CD14-positive monocyte (primary cell): ENCODE data around the gene PFN1. TPM values are rescaled to one million over a fixed set of nuclear protein-coding genes. Genes with fewer than 3 reads are reported as not detected.

Experiments used
- DNase-seq, 3 donors: peaks; one replicate each; pipeline ENCODE4 v3.0.0-alpha.2; 2011 to 2022
- H2AFZ ChIP-seq: 2 replicates; pipeline ENCODE4 v1.6.0; 2012; ENCODE audit warnings: mild to moderate bottlenecking, low read depth, low read length, inconsistent platforms; ENCODE audit not compliant: insufficient read depth, poor library complexity, severe bottlenecking
- H3K27ac ChIP-seq, 2 donors: 1 replicate in 1 of 2; 2 replicates in 1 of 2; pipeline ENCODE4 v1.5.1; 2012 to 2013; ENCODE audit warnings: low read length in 2 of 2, control low read depth in 1 of 2, inconsistent platforms in 1 of 2, low read depth in 1 of 2, mild to moderate bottlenecking in 1 of 2
- H3K27me3 ChIP-seq, 2 donors: one replicate each; pipeline versions ENCODE4 v1.6.0 to v1.6.1; 2011 to 2013; ENCODE audit warnings: low read length in 2 of 2; ENCODE audit not compliant: control insufficient read depth in 2 of 2, insufficient read depth in 2 of 2
- H3K36me3 ChIP-seq, 2 donors: replicated peaks in 1 of 2; 1 replicate in 1 of 2; 2 replicates in 1 of 2; pipeline versions ENCODE4 v1.5.1 to v1.6.1; 2012 to 2013; ENCODE audit warnings: low read length in 2 of 2, control low read depth in 1 of 2, inconsistent platforms in 1 of 2, mild to moderate bottlenecking in 1 of 2; ENCODE audit not compliant: insufficient read depth in 2 of 2, control insufficient read depth in 1 of 2
- H3K4me1 ChIP-seq, 2 donors: 1 replicate in 1 of 2; 2 replicates in 1 of 2; pipeline versions ENCODE4 v1.5.1 to v1.6.1; 2012 to 2013; ENCODE audit warnings: low read length in 2 of 2, control low read depth in 1 of 2, inconsistent platforms in 1 of 2, mild to moderate bottlenecking in 1 of 2, moderate library complexity in 1 of 2; ENCODE audit not compliant: insufficient read depth in 2 of 2, control insufficient read depth in 1 of 2
- H3K4me2 ChIP-seq: replicated peaks from 2 replicates; pipeline ENCODE3; 2012; ENCODE audit warnings: low read length, moderate library complexity, mild to moderate bottlenecking; ENCODE audit not compliant: poor library complexity, severe bottlenecking; ENCODE audit errors: extremely low read depth
- H3K4me3 ChIP-seq, 3 experiments: fragments of 200-600 bp in 1 of 3; sonication (generic) in 1 of 3; replicated peaks in 1 of 3; 1 replicate in 2 of 3; 2 replicates in 1 of 3; pipeline ENCODE4 v1.5.1; 2011 to 2013; ENCODE audit warnings: low read length in 3 of 3, mild to moderate bottlenecking in 3 of 3, control low read depth in 2 of 3, low read depth in 2 of 3, inconsistent platforms in 1 of 3, moderate library complexity in 1 of 3
- H3K79me2 ChIP-seq: 2 replicates; pipeline ENCODE4 v1.6.0; 2012; ENCODE audit warnings: mild to moderate bottlenecking, control low read depth, inconsistent platforms, low read length, moderate library complexity; ENCODE audit not compliant: insufficient read depth
- H3K9ac ChIP-seq: 2 replicates; pipeline ENCODE4 v1.6.0; 2017; ENCODE audit warnings: low read length, mild to moderate bottlenecking; ENCODE audit not compliant: insufficient read depth, poor library complexity, severe bottlenecking
- H3K9me3 ChIP-seq, 2 donors: replicated peaks in 1 of 2; 1 replicate in 1 of 2; 2 replicates in 1 of 2; pipeline versions ENCODE4 v1.5.1 to v1.6.1; 2012 to 2013; ENCODE audit warnings: low read length in 2 of 2, control low read depth in 1 of 2; ENCODE audit not compliant: control insufficient read depth in 1 of 2, insufficient read depth in 1 of 2
- H4K20me1 ChIP-seq: 2 replicates; pipeline ENCODE4 v1.6.0; 2012; ENCODE audit warnings: mild to moderate bottlenecking, low read length, control low read depth, moderate library complexity; ENCODE audit not compliant: insufficient read depth
- H3K27ac Mint-ChIP-seq, 7 donors: one replicate each; pipeline ENCODE4 v1.8.0; 2020; ENCODE audit warnings: mild to moderate bottlenecking in 7 of 7, mixed read lengths in 7 of 7, moderate library complexity in 6 of 7, inconsistent platforms in 2 of 7
- H3K27me3 Mint-ChIP-seq, 3 donors: one replicate each; pipeline ENCODE4 v1.8.0; 2021 to 2022; ENCODE audit warnings: low read depth in 3 of 3, mild to moderate bottlenecking in 3 of 3, mixed read lengths in 3 of 3, moderate library complexity in 3 of 3, inconsistent platforms in 1 of 3
- H3K36me3 Mint-ChIP-seq, 2 donors: one replicate each; pipeline ENCODE4 v1.8.0; 2020; ENCODE audit warnings: mixed read lengths in 2 of 2, inconsistent platforms in 1 of 2, mild to moderate bottlenecking in 1 of 2
- H3K4me1 Mint-ChIP-seq: one replicate; pipeline ENCODE4 v1.8.0; 2020; ENCODE audit warnings: mild to moderate bottlenecking, mixed read lengths
- H3K4me3 Mint-ChIP-seq, 2 donors: one replicate each; pipeline ENCODE4 v1.8.0; 2020; ENCODE audit warnings: mild to moderate bottlenecking in 2 of 2, mixed read lengths in 2 of 2, moderate library complexity in 1 of 2
- H3K9me3 Mint-ChIP-seq, 7 donors: one replicate each; pipeline ENCODE4 v1.8.0; 2020 to 2022; ENCODE audit warnings: mixed read lengths in 7 of 7, mild to moderate bottlenecking in 6 of 7, moderate library complexity in 6 of 7, inconsistent platforms in 2 of 7
- WGBS: methylation state at CpG from one replicate; pipeline ENCODE4 v1.1.5; 2013; ENCODE audit warnings: missing lambda C conversion rate; ENCODE audit not compliant: insufficient coverage; 5-methylcytosine and 5-hydroxymethylcytosine counted together
- intact Hi-C, 2 donors: fragments of 100-400 bp; cut with micrococcal nuclease; formaldehyde crosslinking; loops; one replicate each; pipeline versions ENCODE4 v1.15.0 to v1.15.1; 2023
- polyA plus RNA-seq, 3 donors: library from polyadenylated mRNA; depleted of rRNA in 1 of 3; unstranded in 2 of 3; stranded (reverse) in 1 of 3; fragments of 300-500 nt in 2 of 3; fragments of >200 nt in 1 of 3; fragmentation: Illumina TruSeq in 2 of 3; gene quantifications; 1 replicate in 2 of 3; 2 replicates in 1 of 3; pipeline ENCODE4 v1.2.3, GENCODE V29; 2012 to 2021
- TF ChIP-seq, protein P1 (sequence below): fragments of 200-600 bp; IDR thresholded peaks from one replicate; pipeline ENCODE4 v1.8.0; 2022; ENCODE audit warnings: antibody characterized with exemption, mild to moderate bottlenecking

The PFN1 gene
- polyA plus RNA-seq, 3 donors, result 842 to 1,613 (median 1,582) TPM

DNA sequence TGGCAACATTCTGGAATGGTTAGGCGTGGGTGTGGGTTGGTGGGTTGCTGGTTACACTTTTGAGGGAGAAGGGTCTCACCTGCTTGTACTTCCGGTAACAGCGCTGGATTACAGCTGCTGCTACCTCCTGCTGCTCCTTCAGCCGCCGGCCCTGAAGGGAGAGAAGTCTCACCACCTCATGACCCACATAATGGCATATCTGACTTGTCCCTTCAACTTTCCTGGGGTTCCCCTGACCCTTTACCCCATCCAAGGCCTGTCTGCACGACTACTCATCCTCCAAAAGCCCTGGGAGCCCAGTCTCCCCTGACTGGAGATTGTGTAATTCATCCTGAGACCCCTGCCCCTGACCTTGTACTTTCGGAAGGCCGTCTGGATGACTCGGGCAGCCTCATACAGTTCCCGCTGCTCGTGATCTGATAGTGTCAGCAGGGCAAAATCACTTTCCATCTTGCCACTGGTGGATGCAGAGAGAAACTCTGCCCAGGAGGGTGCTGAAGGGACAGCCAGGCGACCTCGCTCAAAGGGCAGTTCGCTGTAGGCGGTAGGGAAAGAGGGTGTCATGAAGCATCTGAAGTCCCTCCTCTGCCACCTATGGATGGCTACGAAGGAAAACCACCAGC, 21.3 kb upstream of the PFN1 start:
- peaks cover 42% of the 10 kb centered on the region for H3K79me2 ChIP-seq
- peak in 1 of 3 donors; percentile 32 for DNase-seq
- intact Hi-C loops, result no loop called here
- H3K27me3 ChIP-seq, result no peaks in the 10 kb centered on the region
- Mint-ChIP-seq H3K27ac (peak overlapping the region in 2 of 7 donors; percentile 14 to 65), H3K36me3 (peaks cover 63 to 69% of the 10 kb centered on the region in 2 donors), H3K27me3 (peaks cover 0 to 2% (median 2%) of the 10 kb centered on the region in 3 donors), H3K4me1 (peaks cover 48% of the 10 kb centered on the region), H3K4me3 (no peak overlapping the region), H3K9me3 (no peaks in the 10 kb centered on the region)
- no peaks in the 10 kb centered on the region for H3K9me3 ChIP-seq
- H2AFZ ChIP-seq, result no peak overlapping the region
- H3K9ac ChIP-seq, result no peak overlapping the region
- H3K36me3 ChIP-seq, result peaks cover 41 to 51% of the 10 kb centered on the region in 2 donors
- H3K4me1 ChIP-seq, result peaks cover 59 to 75% of the 10 kb centered on the region in 2 donors
- H3K4me3 ChIP-seq, result no peak overlapping the region
- TF ChIP-seq, protein P1, sequence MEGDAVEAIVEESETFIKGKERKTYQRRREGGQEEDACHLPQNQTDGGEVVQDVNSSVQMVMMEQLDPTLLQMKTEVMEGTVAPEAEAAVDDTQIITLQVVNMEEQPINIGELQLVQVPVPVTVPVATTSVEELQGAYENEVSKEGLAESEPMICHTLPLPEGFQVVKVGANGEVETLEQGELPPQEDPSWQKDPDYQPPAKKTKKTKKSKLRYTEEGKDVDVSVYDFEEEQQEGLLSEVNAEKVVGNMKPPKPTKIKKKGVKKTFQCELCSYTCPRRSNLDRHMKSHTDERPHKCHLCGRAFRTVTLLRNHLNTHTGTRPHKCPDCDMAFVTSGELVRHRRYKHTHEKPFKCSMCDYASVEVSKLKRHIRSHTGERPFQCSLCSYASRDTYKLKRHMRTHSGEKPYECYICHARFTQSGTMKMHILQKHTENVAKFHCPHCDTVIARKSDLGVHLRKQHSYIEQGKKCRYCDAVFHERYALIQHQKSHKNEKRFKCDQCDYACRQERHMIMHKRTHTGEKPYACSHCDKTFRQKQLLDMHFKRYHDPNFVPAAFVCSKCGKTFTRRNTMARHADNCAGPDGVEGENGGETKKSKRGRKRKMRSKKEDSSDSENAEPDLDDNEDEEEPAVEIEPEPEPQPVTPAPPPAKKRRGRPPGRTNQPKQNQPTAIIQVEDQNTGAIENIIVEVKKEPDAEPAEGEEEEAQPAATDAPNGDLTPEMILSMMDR, result no peak
- no peak overlapping the region for H3K4me2 ChIP-seq
- peaks cover 6% of the 10 kb centered on the region for H4K20me1 ChIP-seq
- 94% methylated on average over 13 of the region's 16 CpGs for WGBS
- H3K27ac ChIP-seq, result peak overlapping the region in 1 of 2 donors; percentile 12

- DNase-seq, result peak in 1 of 3 donors; percentile 48
- no peak overlapping the region for H3K9ac ChIP-seq
These were observed 20.8 kb upstream of the PFN1 start for GRCh38 chr17:4969047-4969550.

More at GRCh38 chr17:4969047-4969550, 20.8 kb upstream of the PFN1 start:
- Mint-ChIP-seq H3K27ac (peak overlapping the region in 4 of 7 donors; percentile 2 to 66 (median 42)), H3K27me3 (peaks cover 0 to 3% (median 2%) of the 10 kb centered on the region in 3 donors), H3K36me3 (peaks cover 57 to 63% of the 10 kb centered on the region in 2 donors), H3K4me3 (peak overlapping the region in 1 of 2 donors; percentile 10), H3K4me1 (peaks cover 43% of the 10 kb centered on the region), H3K9me3 (peaks cover 0 to 2% (median 0%) of the 10 kb centered on the region in 7 donors)
- Histone ChIP-seq H3K4me1 (peaks cover 54 to 69% of the 10 kb centered on the region in 2 donors), H4K20me1 (peaks cover 6% of the 10 kb centered on the region), H3K36me3 (peaks cover 36 to 46% of the 10 kb centered on the region in 2 donors), H3K79me2 (peaks cover 44% of the 10 kb centered on the region), H3K27me3 (no peaks in the 10 kb centered on the region), H3K4me3 (peak overlapping the region in 1 of 3 experiments; percentile 99), H2AFZ (no peak overlapping the region), H3K4me2 (peak overlapping the region; percentile 100), H3K27ac (peak overlapping the region in 1 of 2 donors; percentile 94), H3K9me3 (no peaks in the 10 kb centered on the region)
- TF ChIP-seq, protein P1, result no peak
- intact Hi-C loops, result no loop called here
- over 99% methylated on average over 12 of the region's 15 CpGs for WGBS
